CD4-positive, alpha-beta T cell treated with Interleukin-15 for 4 hours (primary cell): Measurements from ENCODE around the gene AADACL2.
"Not testable (repeated sequence)": the region's sequence is repeated elsewhere in the genome, so short reads cannot be mapped to it uniquely, and the experiment has no call there.

ENCODE experiments used
- DNase-seq: peaks from one replicate; pipeline ENCODE4 v3.0.0-alpha.2; 2020; ENCODE audit warnings: low spot score

AADACL2 gene, protein sequence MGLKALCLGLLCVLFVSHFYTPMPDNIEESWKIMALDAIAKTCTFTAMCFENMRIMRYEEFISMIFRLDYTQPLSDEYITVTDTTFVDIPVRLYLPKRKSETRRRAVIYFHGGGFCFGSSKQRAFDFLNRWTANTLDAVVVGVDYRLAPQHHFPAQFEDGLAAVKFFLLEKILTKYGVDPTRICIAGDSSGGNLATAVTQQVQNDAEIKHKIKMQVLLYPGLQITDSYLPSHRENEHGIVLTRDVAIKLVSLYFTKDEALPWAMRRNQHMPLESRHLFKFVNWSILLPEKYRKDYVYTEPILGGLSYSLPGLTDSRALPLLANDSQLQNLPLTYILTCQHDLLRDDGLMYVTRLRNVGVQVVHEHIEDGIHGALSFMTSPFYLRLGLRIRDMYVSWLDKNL

DNA sequence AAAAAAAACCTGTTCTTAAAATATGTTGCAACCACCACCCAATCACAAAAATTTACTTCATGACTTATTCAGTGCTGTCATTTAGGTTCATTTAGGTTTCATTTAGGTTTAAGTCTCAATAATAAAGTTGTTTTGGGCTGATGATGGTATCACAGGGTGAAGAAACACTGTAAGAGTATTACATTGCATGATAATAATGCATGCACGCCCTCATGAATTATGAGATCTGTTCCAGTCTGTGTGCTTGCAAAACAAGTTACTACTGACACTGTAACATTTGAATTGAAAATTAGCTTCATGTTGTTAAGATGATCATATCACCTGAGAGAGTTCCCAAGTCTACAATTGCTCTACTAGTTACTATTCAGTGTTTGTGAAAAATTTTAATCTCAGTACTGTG lies at the start of gene AADACL2:
Gene AADACL2, plus strand, starts transcription at position 315 of the 400 bp plus-strand sequence. CDS start 109 bp downstream, outside the sequence.
- DNase-seq, result no peak

DNA sequence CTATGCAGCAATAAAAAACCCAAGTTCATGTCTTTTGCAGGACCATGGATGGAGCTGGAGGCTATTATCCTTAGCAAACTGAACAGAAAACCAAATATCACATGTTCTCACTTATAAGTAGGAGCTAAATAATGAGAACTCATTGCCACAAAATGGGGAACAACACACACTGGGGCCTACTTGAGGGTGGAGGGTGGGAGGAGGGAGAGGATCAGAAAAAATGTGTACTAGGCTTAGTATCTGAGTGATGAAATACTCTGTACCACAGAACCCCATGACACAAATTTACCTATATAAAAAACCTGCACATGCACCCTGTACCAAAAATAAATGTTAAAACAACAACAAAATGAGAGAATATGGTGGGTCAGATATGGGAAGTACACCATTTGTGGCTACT lies 49.6 kb upstream of the AADACL2 start:
- DNase-seq, result no peak

DNA sequence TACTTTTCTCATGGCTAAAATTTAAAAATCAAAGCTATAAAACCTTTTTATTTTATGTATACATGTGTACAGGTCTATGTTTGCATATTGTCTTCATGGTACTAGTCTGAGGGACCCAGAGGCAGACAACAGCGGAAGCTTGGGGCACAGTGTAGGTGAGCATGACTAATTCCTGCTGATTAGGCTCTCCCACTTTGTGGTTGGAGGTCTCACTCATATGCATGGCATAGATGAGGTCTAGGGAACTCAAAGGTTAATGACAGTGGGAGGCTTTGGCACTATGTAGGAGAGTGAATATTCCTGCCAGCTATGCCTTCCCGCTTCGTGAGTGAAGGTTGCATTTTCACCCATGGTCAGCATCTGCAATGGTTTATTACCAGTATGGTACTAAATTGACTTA lies 47.5 kb upstream of the AADACL2 start:
- DNase-seq, result no peak

DNA sequence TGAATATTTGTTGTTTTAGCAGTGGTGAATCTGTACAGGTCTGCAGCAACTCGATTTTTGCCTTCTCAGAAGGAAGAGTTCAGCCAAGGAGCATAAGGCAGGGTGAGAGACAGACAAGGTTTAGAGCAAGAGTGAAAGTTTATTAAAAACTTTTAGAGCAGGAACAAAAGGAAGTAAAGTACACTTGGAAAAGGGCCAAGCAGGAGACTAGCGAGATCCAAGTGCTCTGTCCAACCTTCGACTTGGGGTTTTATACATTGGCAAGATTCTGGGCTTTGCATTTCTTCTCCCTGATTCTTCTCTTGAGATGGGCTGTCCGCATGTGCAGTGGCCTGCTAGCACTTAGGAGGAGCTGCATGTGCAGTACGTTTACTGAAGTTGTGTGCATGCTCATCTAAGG lies 46.7 kb upstream of the AADACL2 start:
- DNase-seq, result no peak

DNA sequence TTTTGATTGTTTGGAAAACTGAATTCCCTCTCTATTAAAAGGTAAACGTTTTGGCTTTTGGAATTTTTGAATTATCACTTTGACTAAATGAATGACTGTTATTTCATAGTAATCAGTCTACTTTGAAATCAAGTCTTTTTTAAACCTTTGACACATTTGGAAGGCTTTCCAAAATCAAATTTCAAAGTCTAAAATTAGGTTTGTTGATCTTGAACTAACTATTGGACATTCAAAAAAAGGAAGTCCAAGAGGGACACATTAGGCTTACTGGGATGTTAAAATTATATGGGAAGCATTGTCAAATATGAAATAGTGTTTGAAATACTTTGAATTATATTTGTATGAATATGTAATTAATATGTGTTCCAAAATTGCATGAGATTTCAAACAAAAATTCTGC lies 45.2 kb upstream of the AADACL2 start:
- DNase-seq, result no peak

DNA sequence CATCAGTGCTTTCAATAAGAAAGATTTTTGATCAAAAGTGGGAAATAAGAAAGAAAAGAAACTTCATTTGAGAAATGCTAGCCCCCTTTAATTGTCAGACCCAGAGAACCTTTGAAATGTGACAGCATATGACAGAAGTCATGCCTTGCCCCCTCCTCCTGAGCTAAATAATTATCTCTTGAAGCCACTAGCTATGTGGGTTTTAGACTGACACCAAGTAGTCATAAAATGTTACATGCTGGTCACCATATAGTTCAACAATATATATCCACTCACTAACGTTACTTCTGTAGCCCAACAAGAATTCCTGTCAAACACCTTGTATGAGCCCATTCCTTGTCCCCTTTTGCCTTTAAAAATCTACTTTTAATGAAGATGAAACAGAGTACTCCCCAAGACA lies 43.1 kb upstream of the AADACL2 start:
- DNase-seq, result no peak

DNA sequence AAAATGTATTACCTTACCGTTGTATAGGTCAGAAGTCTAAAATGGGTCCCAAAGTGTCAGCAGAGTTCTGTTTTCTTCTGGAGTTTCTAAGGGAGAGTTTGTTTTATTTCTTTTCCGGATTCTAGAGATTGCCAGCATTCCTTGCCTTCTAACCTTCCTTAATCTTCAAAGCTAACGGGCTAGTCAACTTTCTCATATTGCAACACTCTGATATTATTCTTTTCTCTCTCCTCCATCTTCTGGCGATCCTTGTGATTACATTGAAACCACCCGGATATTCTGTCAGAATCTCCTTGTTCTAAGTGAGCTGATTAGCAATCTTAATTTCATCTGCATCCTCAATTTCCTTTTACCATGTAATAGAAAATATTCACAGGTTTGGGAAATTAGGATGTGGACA lies 36.2 kb upstream of the AADACL2 start:
- DNase-seq, result no peak

DNA sequence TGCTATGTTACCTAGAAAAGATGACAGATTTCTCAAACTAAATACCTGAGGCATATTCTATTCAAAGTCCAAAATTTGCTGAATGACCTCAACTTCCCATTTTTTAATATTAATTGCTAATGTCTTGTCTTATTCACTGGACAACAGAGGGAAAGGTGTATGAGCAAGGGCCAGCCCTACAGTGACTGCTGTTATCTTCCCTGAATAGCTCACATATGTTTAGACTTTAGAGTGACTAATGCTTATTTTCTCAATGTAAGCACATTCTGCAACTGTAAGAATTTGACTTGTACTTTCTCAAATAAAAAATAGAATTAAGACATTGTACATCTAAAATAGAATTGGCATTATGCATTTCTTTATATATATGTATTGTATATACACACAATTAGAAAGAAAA lies 26.5 kb upstream of the AADACL2 start:
- no peak for DNase-seq

DNA sequence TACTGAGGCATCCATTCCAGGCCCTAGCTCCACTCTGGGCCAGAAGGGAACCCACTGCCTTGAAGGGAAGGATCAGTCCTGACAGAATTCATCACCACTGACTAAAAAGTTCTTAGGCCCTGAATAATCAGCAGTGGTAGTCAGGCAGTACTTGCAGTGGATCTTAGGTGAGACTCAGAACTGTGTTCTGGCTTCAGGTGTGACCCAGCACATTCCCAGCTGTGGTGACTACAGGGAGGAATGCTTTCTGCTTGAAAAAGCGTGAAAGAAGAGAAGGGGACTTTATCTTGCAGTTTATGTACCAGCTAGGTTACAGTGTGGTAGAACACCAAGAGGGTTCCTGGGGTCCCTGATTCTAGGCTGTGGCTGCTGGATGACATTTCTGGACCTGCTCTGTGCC lies 24.9 kb upstream of the AADACL2 start:
- DNase-seq, result no peak

DNA sequence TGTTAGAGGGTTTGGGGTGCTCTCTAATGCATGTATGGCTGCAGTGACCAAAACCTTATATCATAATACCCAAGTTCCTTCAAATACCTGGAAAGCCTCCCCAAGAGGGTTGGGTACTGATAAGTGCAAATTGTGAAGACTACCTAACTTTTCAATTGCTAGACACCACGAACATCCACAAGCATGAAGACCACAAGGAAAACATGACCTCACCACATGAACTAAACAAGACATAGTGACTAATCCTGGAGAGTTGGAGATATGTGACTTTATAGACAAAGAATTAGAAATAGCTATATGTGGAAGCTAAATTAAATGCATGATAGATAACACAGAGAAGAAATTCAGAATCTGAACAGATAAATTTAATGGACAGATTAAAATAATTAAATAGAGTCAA lies 23.9 kb upstream of the AADACL2 start:
- DNase-seq, result no peak

DNA sequence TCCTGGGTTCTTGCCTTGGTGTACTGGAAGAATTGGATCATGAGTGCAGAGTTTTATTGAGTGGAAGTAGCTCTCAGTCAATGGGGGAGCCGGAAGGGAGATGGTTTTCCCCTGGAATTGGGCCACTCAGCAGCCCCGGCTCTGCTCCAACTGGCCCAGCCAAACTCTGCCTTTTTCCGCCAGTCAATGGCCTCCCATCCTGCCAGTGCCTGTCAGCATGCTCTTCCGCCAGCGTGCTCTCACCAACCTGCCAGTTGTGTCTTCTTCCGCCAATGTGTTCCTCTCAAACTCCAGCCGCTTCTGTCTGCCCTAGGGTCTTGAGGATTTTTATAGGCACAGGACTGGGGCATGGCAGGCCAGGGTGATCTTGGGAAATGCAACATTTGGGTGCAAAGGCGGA lies 12.4 kb upstream of the AADACL2 start:
- DNase-seq, result no peak

DNA sequence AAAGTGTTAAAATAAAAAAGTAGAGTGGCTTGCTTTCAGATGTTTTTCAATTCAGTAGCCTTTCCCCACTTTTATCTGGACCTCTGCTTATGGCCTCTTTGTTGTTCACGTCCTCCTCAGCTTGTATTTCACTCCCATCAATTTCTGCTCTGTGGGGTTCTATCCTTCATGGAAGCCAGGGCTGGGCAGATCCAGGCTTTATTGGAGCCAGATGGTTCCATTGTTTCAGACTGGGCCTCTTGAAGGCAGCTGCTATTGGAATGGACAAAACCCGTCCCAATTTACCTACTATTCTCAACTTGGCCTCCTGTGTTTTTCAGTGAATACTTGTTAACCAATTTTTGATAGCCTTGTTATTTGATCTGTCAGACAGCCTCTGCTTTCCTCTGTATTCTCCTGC lies 10.9 kb upstream of the AADACL2 start:
- DNase-seq, result no peak

DNA sequence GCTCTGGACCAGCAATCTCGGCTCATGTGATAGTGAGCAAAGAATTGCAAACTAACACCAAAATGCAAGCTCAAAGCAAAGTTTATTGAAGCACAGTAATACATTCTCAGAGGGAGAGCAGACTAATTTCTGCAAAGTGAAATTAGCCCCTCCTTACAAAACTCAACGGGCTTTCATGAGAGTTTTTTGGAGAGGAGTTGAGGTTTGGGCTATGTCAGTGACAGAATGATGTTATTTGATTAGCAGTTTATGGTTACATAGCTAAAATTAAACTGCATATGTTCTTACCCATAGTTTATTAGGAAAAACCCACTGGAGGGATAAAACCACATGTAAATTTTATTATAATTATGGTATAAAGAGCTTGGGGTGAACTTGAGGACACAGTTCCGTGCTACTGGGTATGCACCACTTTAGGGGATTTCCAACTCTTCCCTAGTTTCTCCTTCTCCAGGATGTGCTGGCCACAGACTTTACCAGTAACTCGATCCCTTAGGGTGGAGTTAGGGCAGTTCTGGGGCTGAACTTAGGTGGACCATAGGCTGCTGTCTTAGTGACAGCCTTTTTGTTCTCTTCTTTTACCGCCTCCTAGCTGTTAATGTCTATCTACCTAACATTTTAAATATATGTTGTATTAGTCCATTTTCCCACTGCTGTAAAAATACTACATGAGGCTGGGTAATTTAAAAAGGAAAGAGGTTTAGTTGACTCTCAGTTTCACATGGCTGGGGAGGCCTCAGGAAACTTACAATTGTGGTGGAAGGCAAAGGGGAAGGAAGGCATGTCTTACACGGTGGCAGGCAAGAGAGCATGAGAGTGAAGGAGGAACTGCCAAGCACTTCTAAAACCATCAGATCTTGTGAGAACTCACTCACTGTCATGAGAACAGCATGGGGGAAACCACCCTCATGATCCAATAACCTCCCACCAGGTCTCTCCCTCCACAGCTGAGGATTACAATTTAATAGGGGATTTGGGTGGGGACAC lies 8.9 kb upstream of the AADACL2 start:
- no peak for DNase-seq

DNA sequence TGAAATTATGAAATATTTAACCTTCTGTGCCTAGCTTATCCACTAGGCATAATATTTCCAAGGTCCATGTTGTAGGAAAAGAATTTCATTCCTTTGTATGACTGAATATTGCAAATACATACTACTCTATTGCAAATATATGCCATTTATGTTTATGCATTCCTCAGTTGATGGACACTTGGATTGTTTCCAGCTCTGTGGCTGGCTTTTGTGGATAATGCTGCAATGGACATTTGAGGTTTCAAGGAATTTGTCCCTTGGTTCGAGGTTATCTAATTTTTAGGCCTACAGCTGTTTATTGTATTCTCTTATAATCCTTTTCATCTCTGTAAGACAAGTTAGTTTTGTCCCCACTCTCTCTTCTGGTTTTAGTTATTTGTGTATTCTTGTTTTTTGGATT lies 7.7 kb upstream of the AADACL2 start:
- no peak for DNase-seq

DNA sequence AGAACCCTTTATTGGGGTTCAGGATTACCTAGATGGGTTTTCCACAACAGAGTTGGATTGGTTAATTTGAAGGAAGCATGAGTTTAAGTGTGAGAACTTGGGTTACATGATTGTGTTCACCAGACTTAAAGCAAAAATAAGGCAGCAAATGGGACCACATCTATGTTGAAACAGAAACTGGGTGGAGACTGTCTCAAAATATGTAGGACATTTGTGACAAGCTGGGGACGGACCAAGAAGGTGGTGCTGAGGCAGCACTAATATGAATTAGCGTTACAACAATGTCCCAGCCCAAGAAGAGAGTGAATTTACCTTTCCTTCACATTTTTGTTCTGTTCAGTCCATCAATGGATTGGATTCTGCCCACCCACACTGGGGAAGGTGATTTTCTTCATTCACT lies 866 bp upstream of the AADACL2 start:
- no peak for DNase-seq

DNA sequence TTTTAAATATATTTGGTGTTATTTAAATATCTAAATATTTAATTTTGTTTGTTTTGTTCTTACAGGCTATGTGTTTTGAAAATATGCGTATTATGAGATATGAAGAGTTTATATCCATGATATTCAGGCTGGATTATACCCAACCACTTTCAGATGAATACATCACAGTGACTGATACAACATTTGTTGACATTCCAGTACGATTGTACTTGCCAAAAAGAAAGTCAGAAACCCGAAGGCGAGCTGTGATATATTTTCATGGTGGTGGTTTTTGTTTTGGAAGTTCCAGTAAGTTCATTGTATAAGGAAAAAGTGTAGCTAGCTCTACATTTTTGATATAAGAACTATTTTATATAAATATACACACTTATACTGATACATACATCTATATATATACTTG lies 6.9 kb downstream of the AADACL2 start:
- no peak for DNase-seq

DNA sequence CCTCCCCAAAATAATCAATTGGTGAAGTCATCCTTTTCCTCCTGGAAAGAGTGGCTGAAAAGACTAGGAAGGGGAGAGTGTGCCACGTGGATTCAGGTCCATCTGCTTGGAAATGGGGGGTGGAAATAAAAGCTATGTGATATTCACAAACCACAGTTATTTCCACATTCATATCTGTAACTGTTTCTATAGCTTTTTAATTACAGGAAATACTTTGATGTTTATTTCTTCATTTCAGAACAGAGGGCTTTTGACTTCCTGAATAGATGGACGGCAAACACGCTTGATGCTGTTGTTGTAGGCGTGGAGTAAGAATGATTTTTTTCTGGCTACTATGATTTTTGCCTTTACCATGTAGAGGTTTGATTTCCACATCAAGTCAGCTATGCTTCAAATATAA lies 10.1 kb downstream of the AADACL2 start:
- no peak for DNase-seq

DNA sequence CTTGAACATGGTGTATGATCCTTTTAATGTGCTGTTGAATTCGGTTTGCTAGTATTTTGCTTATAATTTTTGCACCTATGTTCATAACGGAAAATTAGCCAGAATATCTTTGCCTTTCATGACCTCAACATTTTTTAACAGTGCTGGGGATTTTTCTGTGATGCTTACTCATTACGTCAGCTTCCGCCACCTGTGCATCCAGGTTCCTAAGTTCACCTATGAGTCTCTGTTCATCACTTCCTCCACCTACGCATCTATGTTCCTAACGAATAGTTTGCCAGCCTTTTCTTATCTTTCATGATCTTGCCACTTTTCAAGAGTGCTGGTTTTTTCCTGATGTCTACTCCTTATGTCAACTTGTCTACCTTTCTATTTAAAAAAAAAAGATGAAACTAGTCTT lies 16.5 kb downstream of the AADACL2 start:
- no peak for DNase-seq

DNA sequence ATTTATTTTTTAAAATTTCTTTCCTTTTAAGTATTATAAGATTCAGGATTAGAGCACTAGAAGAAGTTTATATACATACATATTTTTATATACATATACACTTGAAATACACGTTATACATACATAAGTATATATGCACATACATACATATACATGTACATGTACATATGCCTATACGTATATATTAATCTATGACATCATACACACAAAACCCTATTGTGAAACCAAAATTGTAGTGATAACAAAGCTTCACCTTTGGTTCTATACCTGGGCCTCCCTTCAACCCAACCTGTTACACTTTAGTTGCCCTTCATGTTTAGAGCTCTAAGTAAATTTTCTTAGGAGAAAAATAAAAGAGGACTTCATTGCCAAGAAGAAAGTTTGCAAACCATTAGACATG lies 17.0 kb downstream of the AADACL2 start:
- no peak for DNase-seq

DNA sequence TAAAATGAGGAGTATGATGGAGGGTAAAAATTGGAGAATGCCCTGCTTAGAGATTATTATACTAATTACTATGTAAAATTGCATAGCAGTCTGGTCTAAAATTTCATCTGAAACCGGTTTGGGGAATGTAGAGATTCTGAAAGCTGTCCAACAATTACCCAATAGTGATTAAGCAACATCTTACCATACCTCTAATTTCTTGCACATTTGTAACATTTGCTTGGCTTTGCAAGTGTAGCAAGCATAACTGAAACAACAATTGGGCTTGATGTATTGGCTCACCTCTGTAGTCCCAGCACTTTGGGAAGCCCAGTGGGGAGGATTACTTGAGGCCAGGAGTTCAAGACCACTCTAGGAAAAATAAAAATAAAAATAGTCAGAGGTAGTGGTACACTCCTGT lies 17.4 kb downstream of the AADACL2 start:
- no peak for DNase-seq

DNA sequence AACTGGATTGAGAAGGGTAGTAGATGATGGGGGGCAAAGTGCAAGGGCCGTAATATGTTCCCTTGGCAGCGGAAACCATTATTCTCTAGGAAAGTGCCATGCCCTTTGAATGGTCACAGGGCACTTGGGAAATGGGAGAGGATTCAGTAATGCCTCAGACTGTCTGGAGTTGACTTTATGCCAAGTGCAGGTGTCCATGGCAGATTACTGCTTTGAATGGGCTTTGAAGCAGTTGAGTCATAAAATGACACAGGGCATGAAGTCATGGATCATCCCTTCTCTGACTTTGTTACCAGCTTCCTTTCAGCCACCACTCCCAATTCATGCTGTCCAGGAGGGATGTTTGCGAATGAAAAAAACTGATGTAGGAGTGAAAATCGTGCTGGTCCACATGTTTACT lies 20.1 kb downstream of the AADACL2 start:
- no peak for DNase-seq

DNA sequence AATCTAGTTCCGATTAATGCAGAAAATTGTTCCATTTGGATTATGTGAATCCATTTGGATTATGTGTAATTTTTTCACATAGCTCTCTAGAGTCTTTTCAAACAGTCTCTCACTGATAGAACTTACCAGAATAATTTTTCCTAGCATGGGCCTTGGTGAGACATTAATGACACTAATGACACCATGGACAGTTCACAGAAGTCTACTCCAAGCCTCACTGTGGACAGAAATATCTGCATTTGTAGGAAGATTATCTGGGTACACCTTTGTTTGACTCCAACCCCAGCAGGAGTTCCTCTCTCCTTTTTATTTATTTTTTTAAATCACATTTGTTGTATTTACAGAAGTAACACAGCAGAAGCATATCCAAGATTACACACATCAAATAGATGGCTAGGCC lies 27.9 kb downstream of the AADACL2 start:
- DNase-seq, result no peak

DNA sequence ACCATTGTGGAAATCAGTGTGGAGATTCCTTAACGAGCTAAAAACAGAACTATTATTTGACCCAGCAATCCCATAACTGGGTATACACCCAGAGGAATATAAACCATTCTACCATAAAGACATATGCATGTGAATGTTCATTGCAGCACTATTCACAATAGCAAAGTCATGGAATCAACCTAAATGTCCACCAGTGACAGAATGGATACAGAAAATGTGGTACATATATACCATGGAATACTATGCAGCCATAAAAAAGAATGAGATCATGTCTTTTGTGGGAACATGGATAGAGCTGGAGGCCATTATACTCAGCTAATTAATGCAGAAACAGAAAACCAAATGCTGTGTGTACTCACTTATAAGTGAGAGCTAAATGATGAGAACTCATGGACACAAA lies 31.0 kb downstream of the AADACL2 start:
- not testable (repeated sequence) for DNase-seq
